ENCODE data around the gene SOX30. TPM values are rescaled to one million over a fixed set of nuclear protein-coding genes. Genes with fewer than 3 reads are reported as not detected.
A peak's percentile ranks its signal among the peaks of the same experiment; 100 is the strongest.

The SOX30 gene
- polyA plus RNA-seq, 6 donors from 2014 or later = 0.42 to 1.1 (median 0.83) TPM

DNA sequence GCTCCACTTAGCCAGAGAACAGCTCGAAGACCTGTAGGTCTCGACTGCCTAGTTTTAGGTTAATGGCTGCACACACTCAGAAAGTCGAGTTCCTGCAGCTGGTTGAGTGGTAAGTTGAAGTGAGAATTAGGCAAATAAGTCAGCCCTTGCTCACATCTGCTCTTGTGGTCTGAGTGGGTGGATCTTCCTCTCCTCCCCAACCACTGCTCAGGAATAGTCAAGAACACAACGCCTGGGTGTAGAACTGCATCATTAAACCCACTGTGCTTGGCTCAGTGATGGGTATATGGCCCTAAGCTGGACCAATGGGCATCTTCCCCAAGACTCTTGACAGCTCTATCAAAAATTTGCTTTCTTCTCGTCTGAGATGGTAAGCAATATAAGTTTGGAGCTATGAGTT is 55.8 kb downstream of the SOX30 start:
- ATAC-seq (ENCODE audit: low read depth in 2 of 2) (peak; percentile 77 to 82), DNase-seq (peak; percentile 83)
- peak overlapping the region; percentile 63 to 97 (median 95) for H3K27ac Mint-ChIP-seq
- peaks cover 5 to 14% of the 10 kb centered on the region in 2 donors for H3K36me3 Mint-ChIP-seq
- H3K4me1 Mint-ChIP-seq = peaks cover 52 to 97% (median 89%) of the 10 kb centered on the region in 3 donors
- peak overlapping the region in 7 of 8 donors; percentile 23 to 81 (median 76) for H3K4me3 Mint-ChIP-seq
- H3K9me3 Mint-ChIP-seq = peaks cover 3 to 16% (median 9%) of the 10 kb centered on the region in 7 donors
- H3K27me3 Mint-ChIP-seq = no peaks in the 10 kb centered on the region

DNA sequence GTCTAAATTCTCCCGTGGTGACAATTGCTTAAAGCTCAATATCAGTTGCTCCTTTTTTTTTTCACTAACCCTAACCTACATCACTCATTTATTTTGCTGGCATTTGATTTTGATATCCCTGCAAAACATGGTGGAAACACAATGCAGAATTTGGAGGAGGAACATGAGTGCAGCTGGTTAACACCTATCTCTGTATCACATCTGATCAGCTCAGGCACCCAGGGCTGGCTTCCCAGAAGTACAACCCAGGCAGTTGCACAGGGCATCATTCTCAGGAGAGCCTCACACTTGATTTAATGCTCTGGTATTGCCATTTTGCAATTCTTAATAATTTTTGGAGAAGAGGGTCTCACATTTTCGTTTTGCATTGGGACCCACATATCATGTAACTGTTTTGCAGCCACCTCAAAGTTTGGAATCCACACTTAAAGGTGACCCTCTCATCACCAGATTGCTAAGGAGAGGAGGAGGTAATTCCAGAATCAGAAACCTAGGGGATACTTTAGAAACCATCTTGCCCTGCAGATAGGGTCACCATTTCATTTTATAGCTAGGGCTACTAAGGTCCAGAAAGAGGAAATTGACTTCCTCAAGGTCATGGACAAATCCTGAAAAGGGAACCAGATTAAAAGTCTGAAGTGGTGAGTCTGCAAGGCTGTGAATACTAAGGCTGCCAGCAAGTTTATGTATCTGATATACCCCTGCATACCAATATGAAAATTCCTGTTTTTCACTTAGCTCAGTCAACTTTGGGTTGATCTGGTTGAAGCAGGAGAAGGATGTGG is 57.4 kb downstream of the SOX30 start:
- peak overlapping the region; percentile 63 to 97 (median 92) for H3K27ac Mint-ChIP-seq
- DNase-seq = no peak
- H3K4me3 Mint-ChIP-seq = peak overlapping the region; percentile 26 to 82 (median 64)
- no peak for ATAC-seq (ENCODE audit: low read depth in 2 of 2)
- no peaks in the 10 kb centered on the region for H3K27me3 Mint-ChIP-seq
- peaks cover 5 to 17% of the 10 kb centered on the region in 2 donors for H3K36me3 Mint-ChIP-seq
- H3K9me3 Mint-ChIP-seq = peaks cover 3 to 16% (median 9%) of the 10 kb centered on the region in 7 donors
- H3K4me1 Mint-ChIP-seq = peaks cover 55 to 93% (median 89%) of the 10 kb centered on the region in 3 donors

DNA sequence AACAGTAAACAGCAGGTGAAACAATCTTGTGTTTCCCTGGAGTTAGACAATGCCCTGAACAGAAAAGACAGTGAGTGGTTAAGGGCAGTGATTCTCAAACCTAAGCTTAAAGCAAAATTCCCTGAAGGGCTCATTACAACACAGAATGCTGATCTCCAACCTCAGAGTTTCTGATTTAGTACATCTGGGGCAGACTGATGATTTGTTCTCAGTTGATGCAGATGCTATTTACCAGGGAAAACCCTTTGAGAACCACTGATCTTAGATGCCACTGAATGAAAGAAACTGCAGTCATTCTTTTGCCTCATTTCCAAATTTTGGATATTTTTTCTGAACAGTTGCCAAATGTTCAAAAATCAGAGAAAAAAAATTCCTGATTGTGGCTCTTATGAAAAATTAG is 58.0 kb downstream of the SOX30 start:
- peaks cover 56 to 90% (median 88%) of the 10 kb centered on the region in 3 donors for H3K4me1 Mint-ChIP-seq
- no peak for DNase-seq
- H3K9me3 Mint-ChIP-seq = peaks cover 3 to 16% (median 9%) of the 10 kb centered on the region in 7 donors
- no peaks in the 10 kb centered on the region for H3K27me3 Mint-ChIP-seq
- peaks cover 5 to 17% of the 10 kb centered on the region in 2 donors for H3K36me3 Mint-ChIP-seq
- ATAC-seq (ENCODE audit: low read depth in 2 of 2) = no peak
- H3K27ac Mint-ChIP-seq = peak overlapping the region; percentile 92 to 100 (median 97)
- H3K4me3 Mint-ChIP-seq = peak overlapping the region in 7 of 8 donors; percentile 9 to 82 (median 61)

DNA sequence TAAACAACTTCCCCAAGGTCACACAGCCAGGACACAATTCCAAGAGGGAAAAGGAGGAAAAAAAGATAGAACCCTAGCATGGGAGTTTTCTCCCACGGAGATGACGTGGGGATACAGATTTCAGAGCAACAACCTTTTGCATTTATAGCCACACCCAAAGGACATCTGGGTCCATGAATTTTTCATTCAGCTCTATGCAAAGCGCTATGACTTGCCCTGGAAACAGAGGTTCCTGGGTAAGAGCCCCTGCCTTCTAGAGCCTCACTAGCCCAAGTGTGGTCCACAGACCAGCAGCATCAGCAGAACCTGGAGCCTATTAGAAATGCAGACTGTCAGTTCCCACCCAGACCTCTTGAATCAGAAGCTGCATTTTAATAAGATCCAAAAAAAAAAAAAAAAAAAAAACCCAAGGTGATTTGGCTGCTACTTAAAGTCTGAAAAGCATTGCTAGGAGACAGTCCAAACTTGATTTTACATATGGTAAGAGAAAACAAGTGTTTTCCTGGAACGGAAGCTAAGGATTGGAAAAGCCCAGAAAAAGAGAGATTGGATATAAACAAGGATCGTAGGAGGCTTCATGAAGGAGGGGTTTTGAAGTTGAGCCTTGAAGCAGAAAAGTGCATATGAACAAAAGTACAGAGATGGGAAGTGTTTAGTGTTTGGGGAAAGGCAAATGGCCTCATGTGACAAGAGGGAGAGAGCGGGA is 59.0 kb downstream of the SOX30 start:
- peaks cover 55 to 82% (median 80%) of the 10 kb centered on the region in 3 donors for H3K4me1 Mint-ChIP-seq
- peaks cover 5 to 17% of the 10 kb centered on the region in 2 donors for H3K36me3 Mint-ChIP-seq
- peak overlapping the region; percentile 77 to 91 (median 84) for H3K4me3 Mint-ChIP-seq
- H3K27me3 Mint-ChIP-seq = no peaks in the 10 kb centered on the region
- peaks cover 3 to 14% (median 9%) of the 10 kb centered on the region in 7 donors for H3K9me3 Mint-ChIP-seq
- ATAC-seq (ENCODE audit: low read depth in 2 of 2) (peak; percentile 7 to 11), DNase-seq (no peak)
- H3K27ac Mint-ChIP-seq = peak overlapping the region; percentile 97 to 100 (median 98)

DNA sequence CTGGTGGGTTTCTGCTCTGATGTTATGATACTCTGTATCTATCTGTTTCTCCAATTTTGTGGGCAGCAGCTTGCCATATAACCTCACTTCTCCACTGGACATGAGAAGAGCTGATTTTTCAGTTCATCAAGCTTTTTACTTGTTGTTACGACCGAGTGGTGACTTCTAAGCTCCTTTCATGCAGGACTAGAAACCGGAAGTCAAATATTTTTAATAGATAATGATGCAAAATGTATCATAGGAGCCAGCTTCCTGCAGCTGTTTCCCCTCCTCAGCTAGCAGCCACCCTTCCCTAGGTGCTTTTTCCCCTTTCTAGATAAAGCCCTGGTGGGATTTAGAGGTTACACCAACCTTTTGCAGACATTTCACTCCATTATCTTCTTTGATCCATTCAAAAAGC is 59.6 kb downstream of the SOX30 start:
- DNase-seq = peak; percentile 70
- Mint-ChIP-seq H3K4me3 (peak overlapping the region; percentile 77 to 91 (median 84)), H3K27me3 (no peaks in the 10 kb centered on the region), H3K36me3 (peaks cover 5 to 17% of the 10 kb centered on the region in 2 donors), H3K27ac (peak overlapping the region; percentile 97 to 100 (median 98)), H3K9me3 (peaks cover 3 to 13% (median 6%) of the 10 kb centered on the region in 7 donors), H3K4me1 (peaks cover 52 to 76% (median 73%) of the 10 kb centered on the region in 3 donors)
- ATAC-seq (ENCODE audit: low read depth in 2 of 2) = peak; percentile 56 to 65

DNA sequence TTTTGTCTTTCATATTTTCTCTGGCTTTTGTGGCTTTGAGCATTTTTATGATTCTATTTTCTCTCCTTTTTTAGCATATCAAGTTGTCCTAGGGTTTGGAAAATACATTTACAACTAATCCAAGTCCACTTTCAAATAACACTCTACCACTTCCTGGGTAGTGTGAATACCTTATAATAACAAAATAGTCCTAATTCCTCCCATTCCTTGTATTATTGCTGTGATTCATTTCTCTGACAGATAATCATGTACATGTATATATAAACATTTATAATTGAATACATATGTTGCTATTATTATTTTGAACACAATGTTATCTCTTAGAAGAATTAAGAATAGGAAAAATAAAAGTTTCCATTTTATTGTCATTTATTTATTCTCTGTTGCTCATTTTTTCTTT is 61.8 kb downstream of the SOX30 start:
- Mint-ChIP-seq H3K27me3 (no peaks in the 10 kb centered on the region), H3K4me3 (no peak overlapping the region), H3K36me3 (peaks cover 5 to 10% of the 10 kb centered on the region in 2 donors), H3K27ac (peak overlapping the region in 4 of 6 donors; percentile 3 to 98 (median 38)), H3K4me1 (peaks cover 44 to 58% (median 55%) of the 10 kb centered on the region in 3 donors), H3K9me3 (peaks cover 0 to 6% (median 2%) of the 10 kb centered on the region in 7 donors)
- ATAC-seq (ENCODE audit: low read depth in 2 of 2) (no peak), DNase-seq (no peak)

DNA sequence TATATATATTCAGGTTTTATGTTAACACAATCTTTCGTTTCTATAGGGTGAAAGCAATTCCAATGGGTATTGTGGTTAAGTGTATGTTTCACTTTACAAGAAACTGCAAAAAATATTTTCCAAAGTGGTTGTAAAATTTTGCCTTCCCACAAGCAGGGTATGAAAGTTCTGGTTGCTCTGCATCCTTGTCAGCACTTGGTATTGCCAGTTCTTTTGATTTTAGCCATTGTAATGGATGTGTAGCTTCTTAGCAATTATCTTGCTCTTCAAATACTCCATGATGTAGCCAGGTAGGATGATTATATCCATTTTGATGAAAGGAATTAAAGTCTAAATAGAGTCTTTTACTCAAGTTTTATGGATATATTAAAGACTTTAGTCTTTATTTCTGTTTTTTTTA is 67.6 kb downstream of the SOX30 start:
- peaks cover 33 to 51% (median 40%) of the 10 kb centered on the region in 3 donors for H3K4me1 Mint-ChIP-seq
- DNase-seq (no peak), ATAC-seq (ENCODE audit: low read depth in 2 of 2) (no peak)
- H3K4me3 Mint-ChIP-seq = no peak overlapping the region
- no peaks in the 10 kb centered on the region for H3K27me3 Mint-ChIP-seq
- peak overlapping the region in 1 of 6 donors; percentile 10 for H3K27ac Mint-ChIP-seq
- no peaks in the 10 kb centered on the region for H3K36me3 Mint-ChIP-seq
- no peaks in the 10 kb centered on the region for H3K9me3 Mint-ChIP-seq

DNA sequence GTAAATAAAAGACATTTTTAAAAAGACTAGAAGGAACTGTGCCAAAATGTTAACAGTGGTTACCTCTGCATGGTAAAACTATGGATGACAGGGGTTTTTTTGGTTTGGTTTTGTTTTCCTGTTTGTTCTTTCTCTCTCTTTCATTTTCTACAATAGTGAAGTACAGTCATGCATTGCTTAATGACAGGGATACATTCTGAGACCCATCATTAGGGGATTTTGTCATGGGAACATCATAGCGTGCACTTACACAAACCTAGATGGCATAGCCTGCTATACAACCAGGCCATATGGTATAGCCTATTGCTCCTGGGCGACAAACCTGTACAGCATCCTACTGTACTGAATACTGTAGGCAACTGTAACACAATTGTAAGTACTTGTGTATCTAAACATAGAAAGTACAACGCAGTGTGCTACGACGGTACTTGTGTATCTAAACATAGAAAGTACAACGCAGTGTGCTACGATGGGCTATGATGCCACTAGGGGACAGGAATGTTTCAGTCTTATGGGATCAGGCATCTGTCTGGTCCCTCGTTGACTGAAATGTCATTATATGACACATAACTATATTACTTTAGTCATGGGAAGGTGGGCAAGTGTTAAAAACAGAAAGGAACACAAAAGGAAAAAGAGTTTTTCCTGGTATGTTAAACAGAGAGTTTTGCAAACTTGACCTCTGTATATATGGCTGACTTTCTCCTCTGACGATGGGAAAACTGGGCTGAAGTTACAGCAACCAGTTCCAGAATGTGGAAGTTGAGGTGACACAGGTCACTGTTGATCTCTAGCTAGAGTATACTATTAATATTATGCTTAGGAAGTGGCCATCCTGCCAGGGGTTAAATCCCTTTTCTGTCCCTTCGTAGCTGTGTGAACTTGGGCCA is 69.3 kb downstream of the SOX30 start:
- ATAC-seq (ENCODE audit: low read depth in 2 of 2) = peak; percentile 80
- Mint-ChIP-seq H3K36me3 (no peaks in the 10 kb centered on the region), H3K9me3 (no peaks in the 10 kb centered on the region), H3K27ac (peak overlapping the region in 5 of 6 donors; percentile 43 to 82 (median 65)), H3K4me1 (peaks cover 43 to 60% (median 52%) of the 10 kb centered on the region in 3 donors), H3K27me3 (no peaks in the 10 kb centered on the region), H3K4me3 (peak overlapping the region in 3 of 8 donors; percentile 7 to 62 (median 9))
- no peak for DNase-seq

DNA sequence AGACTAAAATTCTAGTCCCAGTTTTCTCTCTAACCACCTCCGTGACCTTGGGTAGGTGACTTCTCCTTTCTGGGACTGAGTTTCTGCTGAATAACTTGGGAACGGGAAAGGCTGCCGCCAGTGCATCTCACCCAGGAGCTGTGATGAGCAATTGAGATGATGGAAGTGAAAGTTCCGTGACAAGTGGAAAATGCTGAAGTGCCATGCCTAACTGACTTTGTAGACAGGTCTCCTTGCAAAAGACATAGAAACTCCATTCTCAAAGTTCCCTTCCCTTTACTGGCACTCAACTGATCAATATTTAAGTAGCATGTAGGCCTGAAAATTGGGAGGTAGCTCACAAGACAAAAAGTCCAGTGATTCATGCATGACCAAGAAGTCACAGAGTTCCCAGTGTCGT is 70.3 kb downstream of the SOX30 start:
- H3K27me3 Mint-ChIP-seq = no peaks in the 10 kb centered on the region
- peak overlapping the region in 1 of 6 donors; percentile 74 for H3K27ac Mint-ChIP-seq
- H3K4me1 Mint-ChIP-seq = peaks cover 48 to 69% (median 57%) of the 10 kb centered on the region in 3 donors
- H3K36me3 Mint-ChIP-seq = no peaks in the 10 kb centered on the region
- peak overlapping the region in 3 of 8 donors; percentile 14 to 51 (median 16) for H3K4me3 Mint-ChIP-seq
- DNase-seq (no peak), ATAC-seq (ENCODE audit: low read depth in 2 of 2) (no peak)
- no peaks in the 10 kb centered on the region for H3K9me3 Mint-ChIP-seq

DNA sequence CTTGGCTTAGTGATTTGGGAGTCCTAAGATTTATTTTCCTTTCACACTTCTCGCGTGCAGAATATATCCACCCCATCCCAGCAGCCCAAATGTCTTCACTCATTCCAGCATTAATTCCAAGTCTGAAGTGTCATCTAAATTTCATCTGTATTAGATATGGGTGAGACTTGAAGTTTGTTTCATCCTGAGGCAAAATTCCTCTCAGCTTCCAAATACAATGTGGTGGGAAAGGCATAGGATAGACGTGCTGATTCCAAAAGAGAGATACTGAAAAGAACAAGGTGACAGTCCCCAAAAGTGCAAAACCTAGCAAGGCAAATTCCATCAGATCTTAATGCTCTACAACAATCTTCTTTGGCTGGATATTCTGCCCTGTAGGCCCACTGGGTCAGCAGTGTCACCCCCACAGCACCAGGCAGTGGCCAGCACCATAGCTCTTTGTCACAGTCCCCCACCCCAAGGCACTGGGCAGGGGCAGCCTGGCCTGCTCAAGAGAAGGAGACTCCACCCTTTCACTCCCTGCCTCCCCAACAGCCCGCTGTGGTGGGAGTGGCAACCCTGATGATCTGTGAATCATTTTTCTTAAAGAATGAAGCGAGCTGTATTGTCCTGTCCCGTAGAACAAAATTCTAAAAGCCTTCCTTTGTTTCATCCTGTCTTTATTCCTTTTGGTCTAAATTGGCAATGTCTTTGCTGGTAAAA is 74.0 kb downstream of the SOX30 start:
- H3K4me1 Mint-ChIP-seq = peaks cover 56 to 69% (median 63%) of the 10 kb centered on the region in 3 donors
- peak overlapping the region in 1 of 8 donors; percentile 94 for H3K4me3 Mint-ChIP-seq
- H3K36me3 Mint-ChIP-seq = peaks cover 8 to 9% of the 10 kb centered on the region in 2 donors
- peak overlapping the region in 4 of 6 donors; percentile 21 to 80 (median 42) for H3K27ac Mint-ChIP-seq
- no peak for DNase-seq
- no peaks in the 10 kb centered on the region for H3K27me3 Mint-ChIP-seq
- H3K9me3 Mint-ChIP-seq = no peaks in the 10 kb centered on the region
- no peak for ATAC-seq (ENCODE audit: low read depth in 2 of 2)

DNA sequence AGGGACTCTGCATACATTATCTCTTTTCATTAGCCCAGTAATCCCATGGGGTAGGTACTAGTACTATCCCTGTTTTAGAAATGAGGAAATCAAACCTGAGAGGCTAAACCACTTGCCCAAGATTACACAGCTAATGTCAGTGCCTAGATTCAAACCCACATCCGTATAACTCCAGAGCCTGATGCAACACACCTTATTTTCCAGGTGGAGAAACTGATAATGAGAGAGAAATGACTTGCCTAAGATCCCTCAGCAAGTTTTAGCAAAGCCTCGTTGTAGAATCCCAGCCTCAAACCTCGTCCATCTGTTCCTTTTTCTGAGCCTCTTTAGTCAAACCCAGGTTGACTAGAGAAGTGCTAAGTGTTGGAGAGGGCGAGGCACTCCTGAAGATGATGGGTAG is 75.6 kb downstream of the SOX30 start:
- Mint-ChIP-seq H3K9me3 (no peaks in the 10 kb centered on the region), H3K4me1 (peaks cover 49 to 67% (median 55%) of the 10 kb centered on the region in 3 donors), H3K27ac (peak overlapping the region in 5 of 6 donors; percentile 25 to 91 (median 80)), H3K4me3 (peak overlapping the region; percentile 81 to 98 (median 94)), H3K27me3 (no peaks in the 10 kb centered on the region), H3K36me3 (peaks cover 8 to 9% of the 10 kb centered on the region in 2 donors)
- no peak for ATAC-seq (ENCODE audit: low read depth in 2 of 2)
- no peak for DNase-seq

Data from naive B cell (primary cell).